IMR-90 (cell line): Measurements from ENCODE around the gene DUSP12.

Experiments
- BHLHE40 ChIP-seq: fragments of 150-350 bp; IDR thresholded peaks from 2 replicates; pipeline ENCODE4 v1.6.1; 2016; ENCODE audit warnings: mild to moderate bottlenecking, low read depth, low read length
- CEBPB ChIP-seq: IDR thresholded peaks from 2 replicates; pipeline ENCODE4 v1.6.1; 2012; ENCODE audit warnings: low read depth, low read length, improper control_type of control experiment
- FOS ChIP-seq: fragments of 150-350 bp; IDR thresholded peaks from 2 replicates; pipeline ENCODE4 v1.6.1; 2016; ENCODE audit warnings: low read depth, low read length
- MAFK ChIP-seq: IDR thresholded peaks from 2 replicates; pipeline ENCODE4 v1.6.1; 2012; ENCODE audit warnings: low read depth, low read length, improper control_type of control experiment
- POLR2A ChIP-seq: IDR thresholded peaks from 2 replicates; pipeline ENCODE4 v1.6.1; 2012; ENCODE audit warnings: mild to moderate bottlenecking, low read depth, low read length
- RAD21 ChIP-seq: IDR thresholded peaks from 2 replicates; pipeline ENCODE4 v1.6.1; 2012; ENCODE audit warnings: low read length, improper control_type of control experiment
- RFX5 ChIP-seq: IDR thresholded peaks from 2 replicates; pipeline ENCODE4 v1.8.0; 2012; ENCODE audit warnings: low read depth, mild to moderate bottlenecking, low read length, moderate library complexity
- SMC3 ChIP-seq: fragments of 150-350 bp; IDR thresholded peaks from 2 replicates; pipeline ENCODE4 v1.6.1; 2016; ENCODE audit warnings: low read depth, mild to moderate bottlenecking, antibody characterized with exemption, low read length, moderate library complexity
- TF ChIP-seq, protein P1 (sequence below): conservative IDR thresholded peaks from 2 replicates; pipeline ENCODE4 v1.5.1; 2012; ENCODE audit warnings: mild to moderate bottlenecking, low read depth, low read length, improper control_type of control experiment
- TF ChIP-seq, protein P2 (sequence below): fragments of 150-350 bp; IDR thresholded peaks from 2 replicates; pipeline ENCODE4 v1.6.1; 2017; ENCODE audit warnings: mild to moderate bottlenecking, antibody characterized with exemption, low read length, low read depth
- TF ChIP-seq, protein P3 (sequence below): fragments of 150-350 bp; IDR thresholded peaks from 2 replicates; pipeline ENCODE4 v1.6.1; 2016; ENCODE audit warnings: low read depth, mild to moderate bottlenecking, low read length, moderate library complexity, borderline replicate concordance

DNA sequence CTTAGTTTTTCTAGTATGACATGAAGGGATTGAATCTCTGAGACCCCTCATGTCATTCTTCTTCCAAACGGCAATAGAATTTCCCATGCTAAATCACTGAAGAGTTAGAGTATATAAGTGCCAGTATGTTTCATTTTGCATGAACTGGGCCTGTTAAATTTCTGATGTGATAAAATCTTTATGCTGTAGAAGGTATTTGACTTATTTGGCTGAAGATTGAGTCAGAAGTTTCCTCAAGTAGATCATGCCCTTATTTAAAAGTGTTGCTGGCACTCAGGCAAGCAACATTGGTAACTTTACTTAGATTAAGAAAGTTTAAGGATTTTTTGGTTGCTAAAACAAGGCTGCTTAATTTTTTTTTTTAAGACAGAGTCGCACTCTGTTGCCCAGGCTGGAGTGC is 29.8 kb downstream of the DUSP12 start:
- TF ChIP-seq, protein P1, sequence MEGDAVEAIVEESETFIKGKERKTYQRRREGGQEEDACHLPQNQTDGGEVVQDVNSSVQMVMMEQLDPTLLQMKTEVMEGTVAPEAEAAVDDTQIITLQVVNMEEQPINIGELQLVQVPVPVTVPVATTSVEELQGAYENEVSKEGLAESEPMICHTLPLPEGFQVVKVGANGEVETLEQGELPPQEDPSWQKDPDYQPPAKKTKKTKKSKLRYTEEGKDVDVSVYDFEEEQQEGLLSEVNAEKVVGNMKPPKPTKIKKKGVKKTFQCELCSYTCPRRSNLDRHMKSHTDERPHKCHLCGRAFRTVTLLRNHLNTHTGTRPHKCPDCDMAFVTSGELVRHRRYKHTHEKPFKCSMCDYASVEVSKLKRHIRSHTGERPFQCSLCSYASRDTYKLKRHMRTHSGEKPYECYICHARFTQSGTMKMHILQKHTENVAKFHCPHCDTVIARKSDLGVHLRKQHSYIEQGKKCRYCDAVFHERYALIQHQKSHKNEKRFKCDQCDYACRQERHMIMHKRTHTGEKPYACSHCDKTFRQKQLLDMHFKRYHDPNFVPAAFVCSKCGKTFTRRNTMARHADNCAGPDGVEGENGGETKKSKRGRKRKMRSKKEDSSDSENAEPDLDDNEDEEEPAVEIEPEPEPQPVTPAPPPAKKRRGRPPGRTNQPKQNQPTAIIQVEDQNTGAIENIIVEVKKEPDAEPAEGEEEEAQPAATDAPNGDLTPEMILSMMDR = no peak
- TF ChIP-seq, protein P2, sequence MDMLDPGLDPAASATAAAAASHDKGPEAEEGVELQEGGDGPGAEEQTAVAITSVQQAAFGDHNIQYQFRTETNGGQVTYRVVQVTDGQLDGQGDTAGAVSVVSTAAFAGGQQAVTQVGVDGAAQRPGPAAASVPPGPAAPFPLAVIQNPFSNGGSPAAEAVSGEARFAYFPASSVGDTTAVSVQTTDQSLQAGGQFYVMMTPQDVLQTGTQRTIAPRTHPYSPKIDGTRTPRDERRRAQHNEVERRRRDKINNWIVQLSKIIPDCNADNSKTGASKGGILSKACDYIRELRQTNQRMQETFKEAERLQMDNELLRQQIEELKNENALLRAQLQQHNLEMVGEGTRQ = no peak
- no peak for TF ChIP-seq FOS
- TF ChIP-seq MAFK = no peak
- TF ChIP-seq, protein P3, sequence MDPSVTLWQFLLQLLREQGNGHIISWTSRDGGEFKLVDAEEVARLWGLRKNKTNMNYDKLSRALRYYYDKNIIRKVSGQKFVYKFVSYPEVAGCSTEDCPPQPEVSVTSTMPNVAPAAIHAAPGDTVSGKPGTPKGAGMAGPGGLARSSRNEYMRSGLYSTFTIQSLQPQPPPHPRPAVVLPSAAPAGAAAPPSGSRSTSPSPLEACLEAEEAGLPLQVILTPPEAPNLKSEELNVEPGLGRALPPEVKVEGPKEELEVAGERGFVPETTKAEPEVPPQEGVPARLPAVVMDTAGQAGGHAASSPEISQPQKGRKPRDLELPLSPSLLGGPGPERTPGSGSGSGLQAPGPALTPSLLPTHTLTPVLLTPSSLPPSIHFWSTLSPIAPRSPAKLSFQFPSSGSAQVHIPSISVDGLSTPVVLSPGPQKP = no peak
- no peak for TF ChIP-seq RAD21
- TF ChIP-seq POLR2A = no peak
- TF ChIP-seq SMC3 = no peak
- TF ChIP-seq RFX5 = no peak
- no peak for TF ChIP-seq CEBPB
- TF ChIP-seq BHLHE40 = no peak
